ENCODE measurements around the gene BCL3. TPM values are rescaled to one million over a fixed set of nuclear protein-coding genes. Genes with fewer than 3 reads are reported as not detected.

Gene BCL3
- total and polyA plus RNA-seq, 3 donors from 2014 or later: 15.5 to 38.1 (median 31.7) TPM

GRCh38 chr19:44794610-44795009, 46.1 kb downstream of the BCL3 start:
- Histone ChIP-seq H3K4me3 (no peak overlapping the region), H3K27ac (no peak overlapping the region), H3K27me3 (no peaks in the 10 kb centered on the region), H3K9me3 (no peaks in the 10 kb centered on the region), H3K4me1 (no peaks in the 10 kb centered on the region), H3K36me3 (ENCODE audit: low read depth, missing control alignments) (no peaks in the 10 kb centered on the region)
- 83 to 94% methylated on average over 4 of the region's 4 CpGs for WGBS, 2 donors
- TF ChIP-seq CTCF (IDR thresholded peaks at IDR 0.05) (no peak), POLR2A (IDR thresholded peaks at IDR 0.05) (no peak)
- intact Hi-C loops (cut with DNase I; ENCODE audit: low total_unique reads): no loop called here
- no peak for DNase-seq

GRCh38 chr19:44795398-44795987, 47.0 kb downstream of the BCL3 start:
- H3K36me3 ChIP-seq (ENCODE audit: low read depth, missing control alignments): no peaks in the 10 kb centered on the region
- intact Hi-C loops (cut with DNase I; ENCODE audit: low total_unique reads): no loop called here
- no peaks in the 10 kb centered on the region for H3K4me1 ChIP-seq
- no peak overlapping the region for H3K27ac ChIP-seq
- H3K4me3 ChIP-seq: no peak overlapping the region
- 88 to 91% methylated on average over 13 of the region's 13 CpGs for WGBS, 2 donors
- no peaks in the 10 kb centered on the region for H3K27me3 ChIP-seq
- no peak for DNase-seq
- H3K9me3 ChIP-seq: no peaks in the 10 kb centered on the region
- TF ChIP-seq POLR2A (IDR thresholded peaks at IDR 0.05) (no peak), CTCF (IDR thresholded peaks at IDR 0.05) (no peak)

GRCh38 chr19:44796701-44797115, 48.2 kb downstream of the BCL3 start:
- WGBS, 2 donors: 31 to 34% methylated on average over 12 of the region's 12 CpGs
- H3K27me3 ChIP-seq: no peaks in the 10 kb centered on the region
- DNase-seq: no peak
- intact Hi-C loops (cut with DNase I; ENCODE audit: low total_unique reads): no loop called here
- H3K9me3 ChIP-seq: no peaks in the 10 kb centered on the region
- H3K27ac ChIP-seq: peak overlapping the region in 1 of 2 donors; percentile 45
- H3K4me3 ChIP-seq: no peak overlapping the region
- TF ChIP-seq POLR2A (IDR thresholded peaks at IDR 0.05): no peak
- TF ChIP-seq CTCF (IDR thresholded peaks at IDR 0.05): no peak
- no peaks in the 10 kb centered on the region for H3K4me1 ChIP-seq
- H3K36me3 ChIP-seq (ENCODE audit: low read depth, missing control alignments): no peaks in the 10 kb centered on the region

- no peak for TF ChIP-seq POLR2A (IDR thresholded peaks at IDR 0.05)
- no peak for TF ChIP-seq CTCF (IDR thresholded peaks at IDR 0.05)
- H3K9me3 ChIP-seq: no peaks in the 10 kb centered on the region
- H3K4me1 ChIP-seq: no peaks in the 10 kb centered on the region
- no peak for DNase-seq
- intact Hi-C loops (cut with DNase I; ENCODE audit: low total_unique reads): no loop called here
- H3K27ac ChIP-seq: no peak overlapping the region
- 80 to 82% methylated on average over 10 of the region's 10 CpGs for WGBS, 2 donors
- no peaks in the 10 kb centered on the region for H3K27me3 ChIP-seq
- no peaks in the 10 kb centered on the region for H3K36me3 ChIP-seq (ENCODE audit: low read depth, missing control alignments)
- H3K4me3 ChIP-seq: no peak overlapping the region
These were observed 51.3 kb downstream of the BCL3 start for GRCh38 chr19:44799627-44800346.

All from testis (tissue), 3 donors.